IMR-90 (cell line): ENCODE data around the gene ZNRF3. TPM values are rescaled to one million over a fixed set of nuclear protein-coding genes. Genes with fewer than 3 reads are reported as not detected.

Source experiments
- ATAC-seq: fragments of 200-7000 bp; cut with Tn5 transposase; 2 replicates; pipeline ENCODE4 v1.9.1; 2020; ENCODE audit warnings: low read depth, mild to moderate bottlenecking, moderate library complexity
- BruUV-seq: library from RNA; stranded (reverse); fragments of 400-500 nt; replicated peaks from 2 replicates; lab custom pipeline; 2021; lab: Mats Ljungman, UMichigan
- CTCF ChIA-PET: fragments of 300-600 bp; formaldehyde crosslinking; extraction: SDS; loops from one replicate; lab custom pipeline; 2021; ENCODE audit warnings: antibody characterized with exemption; lab: Yijun Ruan, JAX
- POLR2A ChIA-PET: fragments of 300-600 bp; sonication (Branson Sonifier 250); formaldehyde crosslinking; loops from one replicate; lab custom pipeline; 2022; ENCODE audit warnings: antibody characterized with exemption; ENCODE audit not compliant: unreplicated experiment; lab: Charles Lee
- DNase-seq: peaks from one replicate; pipeline ENCODE4 v3.0.0; 2013
- H2AFZ ChIP-seq: replicated peaks from 2 replicates; pipeline ENCODE3; 2013; ENCODE audit warnings: low read length, mild to moderate bottlenecking; ENCODE audit not compliant: poor library complexity
- H2AK5ac ChIP-seq: 2 replicates; pipeline ENCODE4 v1.6.1; 2013; ENCODE audit warnings: low read depth, low read length, inconsistent platforms
- H2AK9ac ChIP-seq: replicated peaks from 2 replicates; pipeline ENCODE3; 2013; ENCODE audit warnings: mild to moderate bottlenecking, low read depth, low read length, moderate library complexity; ENCODE audit not compliant: poor library complexity
- H2BK120ac ChIP-seq: 2 replicates; pipeline ENCODE4 v1.6.1; 2013; ENCODE audit warnings: low read depth, low read length, inconsistent platforms
- H2BK15ac ChIP-seq: 3 replicates; pipeline ENCODE4 v1.6.1; 2013; ENCODE audit warnings: low read depth, low read length, inconsistent platforms
- H2BK20ac ChIP-seq: 2 replicates; pipeline ENCODE4 v1.6.1; 2013; ENCODE audit warnings: low read depth, mild to moderate bottlenecking, inconsistent platforms, low read length, moderate library complexity
- H2BK5ac ChIP-seq: 2 replicates; pipeline ENCODE4 v1.6.1; 2013; ENCODE audit warnings: mild to moderate bottlenecking, low read depth, low read length, inconsistent platforms; ENCODE audit not compliant: poor library complexity, severe bottlenecking
- H3K14ac ChIP-seq: replicated peaks from 2 replicates; pipeline ENCODE4 v1.6.1; 2013; ENCODE audit warnings: low read depth, low read length, inconsistent platforms
- H3K18ac ChIP-seq: 2 replicates; pipeline ENCODE4 v1.6.1; 2013; ENCODE audit warnings: low read depth, low read length, control low read depth
- H3K23ac ChIP-seq: 2 replicates; pipeline ENCODE4 v1.6.1; 2013; ENCODE audit warnings: low read depth, low read length, inconsistent platforms
- H3K27ac ChIP-seq: 2 replicates; pipeline ENCODE4 v1.5.1; 2013; ENCODE audit warnings: mild to moderate bottlenecking, control low read depth, low read length; ENCODE audit not compliant: insufficient read depth
- H3K27me3 ChIP-seq: 2 replicates; pipeline ENCODE4 v1.6.1; 2013; ENCODE audit warnings: low read length; ENCODE audit not compliant: control insufficient read depth, insufficient read depth
- H3K36me3 ChIP-seq: 2 replicates; pipeline ENCODE4 v1.6.1; 2013; ENCODE audit warnings: low read length, mixed read lengths; ENCODE audit not compliant: control insufficient read depth, insufficient read depth
- H3K4ac ChIP-seq: 2 replicates; pipeline ENCODE4 v1.6.1; 2013; ENCODE audit warnings: low read depth, low read length, inconsistent platforms
- H3K4me1 ChIP-seq: 2 replicates; pipeline ENCODE4 v1.6.1; 2013; ENCODE audit warnings: low read length, mixed read lengths; ENCODE audit not compliant: control insufficient read depth, insufficient read depth
- H3K4me2 ChIP-seq: 2 replicates; pipeline ENCODE4 v1.6.1; 2013; ENCODE audit warnings: low read depth, mild to moderate bottlenecking, control low read depth, low read length, moderate library complexity
- H3K4me3 ChIP-seq: 2 replicates; pipeline ENCODE4 v1.5.1; 2013; ENCODE audit warnings: low read depth, mild to moderate bottlenecking, control low read depth, low read length, moderate library complexity; ENCODE audit not compliant: insufficient read depth
- H3K56ac ChIP-seq: 2 replicates; pipeline ENCODE4 v1.6.1; 2013; ENCODE audit warnings: low read length, inconsistent platforms; ENCODE audit not compliant: insufficient read depth; ENCODE audit errors: extremely low read depth
- H3K79me1 ChIP-seq, 2 experiments: 2 replicates each; pipeline ENCODE4 v1.6.1; 2013; ENCODE audit warnings: low read length in 2 of 2, inconsistent platforms in 1 of 2, low read depth in 1 of 2
- H3K9ac ChIP-seq: 2 replicates; pipeline ENCODE4 v1.6.1; 2013; ENCODE audit warnings: low read depth, low read length, control low read depth
- H3K9me1 ChIP-seq: 2 replicates; pipeline ENCODE4 v1.6.1; 2013; ENCODE audit warnings: low read length, inconsistent platforms; ENCODE audit not compliant: insufficient read depth
- H3K9me3 ChIP-seq: 2 replicates; pipeline ENCODE4 v1.6.1; 2013; ENCODE audit warnings: low read length; ENCODE audit not compliant: control insufficient read depth, insufficient read depth
- H4K20me1 ChIP-seq: 2 replicates; pipeline ENCODE4 v1.6.1; 2013; ENCODE audit warnings: low read length, inconsistent platforms; ENCODE audit not compliant: insufficient read depth
- H4K5ac ChIP-seq: 2 replicates; pipeline ENCODE4 v1.6.1; 2013; ENCODE audit warnings: mild to moderate bottlenecking, low read depth, low read length, control low read depth
- H4K8ac ChIP-seq, 2 experiments: 2 replicates each; pipeline ENCODE4 v1.6.1; 2013; ENCODE audit warnings: low read depth in 2 of 2, low read length in 2 of 2, control low read depth in 1 of 2, inconsistent platforms in 1 of 2
- H4K91ac ChIP-seq: 2 replicates; pipeline ENCODE4 v1.6.1; 2013; ENCODE audit warnings: low read depth, low read length, inconsistent platforms; ENCODE audit not compliant: insufficient read depth
- BHLHE40 ChIP-seq: fragments of 150-350 bp; IDR thresholded peaks from 2 replicates; pipeline ENCODE4 v1.6.1; 2016; ENCODE audit warnings: mild to moderate bottlenecking, low read depth, low read length
- CEBPB ChIP-seq: IDR thresholded peaks from 2 replicates; pipeline ENCODE4 v1.6.1; 2012; ENCODE audit warnings: low read depth, low read length, improper control_type of control experiment
- CHD1 ChIP-seq: IDR thresholded peaks from 2 replicates; pipeline ENCODE4 v1.6.1; 2012; ENCODE audit warnings: low read depth, low read length, improper control_type of control experiment
- FOS ChIP-seq: fragments of 150-350 bp; IDR thresholded peaks from 2 replicates; pipeline ENCODE4 v1.6.1; 2016; ENCODE audit warnings: low read depth, low read length
- MAFK ChIP-seq: IDR thresholded peaks from 2 replicates; pipeline ENCODE4 v1.6.1; 2012; ENCODE audit warnings: low read depth, low read length, improper control_type of control experiment
- MAZ ChIP-seq: IDR thresholded peaks from 2 replicates; pipeline ENCODE4 v1.6.1; 2012; ENCODE audit warnings: low read depth, mild to moderate bottlenecking, low read length, improper control_type of control experiment, moderate library complexity, borderline replicate concordance
- MXI1 ChIP-seq: IDR thresholded peaks from 2 replicates; pipeline ENCODE4 v1.6.1; 2012; ENCODE audit warnings: low read depth, mild to moderate bottlenecking, low read length, moderate library complexity, borderline replicate concordance
- POLR2A ChIP-seq: IDR thresholded peaks from 2 replicates; pipeline ENCODE4 v1.6.1; 2012; ENCODE audit warnings: mild to moderate bottlenecking, low read depth, low read length
- RCOR1 ChIP-seq: IDR thresholded peaks from 2 replicates; pipeline ENCODE4 v1.6.1; 2012; ENCODE audit warnings: mild to moderate bottlenecking, low read length, improper control_type of control experiment; ENCODE audit not compliant: insufficient replicate concordance
- RFX5 ChIP-seq: IDR thresholded peaks from 2 replicates; pipeline ENCODE4 v1.8.0; 2012; ENCODE audit warnings: low read depth, mild to moderate bottlenecking, low read length, moderate library complexity
- SMC3 ChIP-seq: fragments of 150-350 bp; IDR thresholded peaks from 2 replicates; pipeline ENCODE4 v1.6.1; 2016; ENCODE audit warnings: low read depth, mild to moderate bottlenecking, antibody characterized with exemption, low read length, moderate library complexity
- WGBS, 2 experiments: methylation state at CpG; one replicate each; pipeline versions ENCODE4 v1.1.5 to v1.1.7; 2013; ENCODE audit warnings: missing lambda C conversion rate in 2 of 2; ENCODE audit not compliant: insufficient read length in 1 of 2; ENCODE audit errors: extremely low coverage in 2 of 2; 5-methylcytosine and 5-hydroxymethylcytosine counted together
- dilution Hi-C: fragments of 300-500 bp; cut with HindIII; formaldehyde crosslinking; loops from one replicate; pipeline ENCODE4 v1.14.3; 2018; ENCODE audit warnings: low sequenced_read_pairs; ENCODE audit not compliant: unreplicated experiment
- in situ Hi-C: fragments of 300-500 bp; cut with MboI; formaldehyde crosslinking; loops from 3 replicates; pipeline ENCODE4 v1.14.3; 2019; ENCODE audit warnings: low sequenced_read_pairs, inconsistent platforms, mixed read lengths
- intact Hi-C: fragments of 100-400 bp; cut with micrococcal nuclease; formaldehyde crosslinking; loops from 2 replicates; pipeline ENCODE4 v1.10.0; 2022
- polyA plus RNA-seq, 3 experiments: library from polyadenylated mRNA; depleted of rRNA; stranded (reverse); fragments of >200 nt; gene quantifications; 2 replicates each; pipeline ENCODE4 v1.2.3, GENCODE V29; 2012; ENCODE audit warnings: low replicate concordance in 1 of 3
- total RNA-seq: library from RNA; depleted of rRNA; stranded (reverse); fragments of >200 nt; gene quantifications from 2 replicates; pipeline ENCODE4 v1.2.3, GENCODE V29; 2012
- TF ChIP-seq, protein P1 (sequence below): fragments of 150-350 bp; IDR thresholded peaks from 2 replicates; pipeline ENCODE4 v1.6.1; 2017; ENCODE audit warnings: mild to moderate bottlenecking, antibody characterized with exemption, low read length, low read depth
- TF ChIP-seq, protein P2 (sequence below): conservative IDR thresholded peaks from 2 replicates; pipeline ENCODE4 v1.5.1; 2012; ENCODE audit warnings: mild to moderate bottlenecking, low read depth, low read length, improper control_type of control experiment
- TF ChIP-seq, protein P3 (sequence below): fragments of 150-350 bp; IDR thresholded peaks from 2 replicates; pipeline ENCODE4 v1.6.1; 2016; ENCODE audit warnings: low read depth, mild to moderate bottlenecking, low read length, moderate library complexity, borderline replicate concordance

Gene ZNRF3
- total and polyA plus RNA-seq, 2 of the 4 experiments (the other 2 are of a cell fraction), result 1.4 to 2.4 TPM

DNA sequence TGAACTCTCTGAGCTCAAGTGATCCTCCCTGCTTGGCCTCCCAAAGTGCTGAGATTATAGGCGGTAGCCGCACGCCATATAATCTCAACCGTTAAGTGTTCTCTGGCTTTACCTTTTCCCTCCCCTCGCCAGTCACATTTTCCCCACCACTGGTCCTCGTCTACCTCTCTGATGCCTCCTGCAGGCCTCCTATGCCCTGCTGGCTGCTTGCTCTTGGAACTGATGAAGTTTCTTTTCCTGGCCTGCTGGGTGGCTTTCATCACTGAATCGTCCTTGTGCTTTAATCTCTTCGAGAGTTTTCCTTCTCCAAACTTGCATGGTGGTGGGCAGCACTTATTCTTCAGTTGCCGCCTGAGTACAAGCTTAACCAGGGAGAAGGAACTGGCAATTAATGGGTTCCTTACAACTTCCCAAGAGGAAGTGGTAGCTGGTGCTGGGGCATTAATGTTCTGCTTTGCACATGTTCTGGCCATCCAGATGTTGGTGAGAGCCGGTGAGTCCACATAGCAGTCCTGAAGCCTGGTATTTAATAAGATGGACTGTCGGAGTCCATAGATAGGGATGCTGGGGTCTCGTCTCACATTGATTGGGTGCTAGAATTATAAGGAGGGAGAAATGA is 177.0 kb downstream of the ZNRF3 start:
- no peak overlapping the region for H4K5ac ChIP-seq
- H2BK5ac ChIP-seq, result no peak overlapping the region
- H3K79me1 ChIP-seq, result no peaks in the 10 kb centered on the region
- DNase-seq (no peak), ATAC-seq (no peak)
- no peak overlapping the region for H2AK5ac ChIP-seq
- no peaks in the 10 kb centered on the region for H3K9me3 ChIP-seq
- H2AFZ ChIP-seq, result no peak overlapping the region
- no peak overlapping the region for H2BK15ac ChIP-seq
- TF ChIP-seq SMC3 (no peak), FOS (no peak), CHD1 (no peak), BHLHE40 (no peak), CEBPB (no peak), RCOR1 (no peak), POLR2A (no peak), MAFK (no peak), MAZ (no peak), RFX5 (no peak), MXI1 (no peak)
- TF ChIP-seq, protein P1, sequence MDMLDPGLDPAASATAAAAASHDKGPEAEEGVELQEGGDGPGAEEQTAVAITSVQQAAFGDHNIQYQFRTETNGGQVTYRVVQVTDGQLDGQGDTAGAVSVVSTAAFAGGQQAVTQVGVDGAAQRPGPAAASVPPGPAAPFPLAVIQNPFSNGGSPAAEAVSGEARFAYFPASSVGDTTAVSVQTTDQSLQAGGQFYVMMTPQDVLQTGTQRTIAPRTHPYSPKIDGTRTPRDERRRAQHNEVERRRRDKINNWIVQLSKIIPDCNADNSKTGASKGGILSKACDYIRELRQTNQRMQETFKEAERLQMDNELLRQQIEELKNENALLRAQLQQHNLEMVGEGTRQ, result no peak
- TF ChIP-seq, protein P2, sequence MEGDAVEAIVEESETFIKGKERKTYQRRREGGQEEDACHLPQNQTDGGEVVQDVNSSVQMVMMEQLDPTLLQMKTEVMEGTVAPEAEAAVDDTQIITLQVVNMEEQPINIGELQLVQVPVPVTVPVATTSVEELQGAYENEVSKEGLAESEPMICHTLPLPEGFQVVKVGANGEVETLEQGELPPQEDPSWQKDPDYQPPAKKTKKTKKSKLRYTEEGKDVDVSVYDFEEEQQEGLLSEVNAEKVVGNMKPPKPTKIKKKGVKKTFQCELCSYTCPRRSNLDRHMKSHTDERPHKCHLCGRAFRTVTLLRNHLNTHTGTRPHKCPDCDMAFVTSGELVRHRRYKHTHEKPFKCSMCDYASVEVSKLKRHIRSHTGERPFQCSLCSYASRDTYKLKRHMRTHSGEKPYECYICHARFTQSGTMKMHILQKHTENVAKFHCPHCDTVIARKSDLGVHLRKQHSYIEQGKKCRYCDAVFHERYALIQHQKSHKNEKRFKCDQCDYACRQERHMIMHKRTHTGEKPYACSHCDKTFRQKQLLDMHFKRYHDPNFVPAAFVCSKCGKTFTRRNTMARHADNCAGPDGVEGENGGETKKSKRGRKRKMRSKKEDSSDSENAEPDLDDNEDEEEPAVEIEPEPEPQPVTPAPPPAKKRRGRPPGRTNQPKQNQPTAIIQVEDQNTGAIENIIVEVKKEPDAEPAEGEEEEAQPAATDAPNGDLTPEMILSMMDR, result no peak
- TF ChIP-seq, protein P3, sequence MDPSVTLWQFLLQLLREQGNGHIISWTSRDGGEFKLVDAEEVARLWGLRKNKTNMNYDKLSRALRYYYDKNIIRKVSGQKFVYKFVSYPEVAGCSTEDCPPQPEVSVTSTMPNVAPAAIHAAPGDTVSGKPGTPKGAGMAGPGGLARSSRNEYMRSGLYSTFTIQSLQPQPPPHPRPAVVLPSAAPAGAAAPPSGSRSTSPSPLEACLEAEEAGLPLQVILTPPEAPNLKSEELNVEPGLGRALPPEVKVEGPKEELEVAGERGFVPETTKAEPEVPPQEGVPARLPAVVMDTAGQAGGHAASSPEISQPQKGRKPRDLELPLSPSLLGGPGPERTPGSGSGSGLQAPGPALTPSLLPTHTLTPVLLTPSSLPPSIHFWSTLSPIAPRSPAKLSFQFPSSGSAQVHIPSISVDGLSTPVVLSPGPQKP, result no peak
- POLR2A ChIA-PET, result no interaction called here
- no peak overlapping the region for H3K9ac ChIP-seq
- no peak overlapping the region for H2BK20ac ChIP-seq
- no peak overlapping the region for H3K27ac ChIP-seq
- no peak overlapping the region for H2AK9ac ChIP-seq
- H3K14ac ChIP-seq, result no peak overlapping the region
- CTCF ChIA-PET, result no interaction called here
- no peak overlapping the region for H3K4me2 ChIP-seq
- dilution Hi-C loops (no loop called here), in situ Hi-C loops (no loop called here), intact Hi-C loops (no loop called here)
- H3K4ac ChIP-seq, result no peak overlapping the region
- H4K20me1 ChIP-seq, result no peaks in the 10 kb centered on the region
- H4K8ac ChIP-seq, result no peak overlapping the region
- BruUV-seq, result no TSS peak
- H4K91ac ChIP-seq, result no peak overlapping the region
- H3K36me3 ChIP-seq, result no peaks in the 10 kb centered on the region
- H3K4me3 ChIP-seq, result no peak overlapping the region
- no peak overlapping the region for H3K23ac ChIP-seq
- no peaks in the 10 kb centered on the region for H3K9me1 ChIP-seq
- 95% methylated on average over 4 of the region's 12 CpGs; no CpG with 5 or more reads in 1 of the 2 experiments for WGBS, 2 experiments
- no peak overlapping the region for H3K56ac ChIP-seq
- H3K18ac ChIP-seq, result no peak overlapping the region
- H3K27me3 ChIP-seq, result peaks cover 15% of the 10 kb centered on the region
- no peak overlapping the region for H2BK120ac ChIP-seq
- H3K4me1 ChIP-seq, result no peaks in the 10 kb centered on the region
